Neuronal stem cell (in vitro differentiated cells): Measurements from ENCODE around the gene LRRC59.

Experiments
- DNase-seq: peaks from one replicate; pipeline ENCODE4 v3.0.0-alpha.2; 2013; ENCODE audit warnings: low spot score
- H2AFZ ChIP-seq: one replicate; pipeline ENCODE4 v1.6.1; 2013; ENCODE audit warnings: mild to moderate bottlenecking, low read length, inconsistent platforms
- H2AK5ac ChIP-seq: 2 replicates; pipeline ENCODE4 v1.6.1; 2013; ENCODE audit warnings: low read depth, mild to moderate bottlenecking, inconsistent platforms, low read length, moderate library complexity, mixed read lengths
- H2BK120ac ChIP-seq: 2 replicates; pipeline ENCODE4 v1.6.1; 2013; ENCODE audit warnings: low read depth, mild to moderate bottlenecking, inconsistent platforms, low read length, moderate library complexity, mixed read lengths
- H2BK12ac ChIP-seq: one replicate; pipeline ENCODE4 v1.6.1; 2013; ENCODE audit warnings: low read length, inconsistent platforms
- H2BK15ac ChIP-seq: 2 replicates; pipeline ENCODE4 v1.6.1; 2013; ENCODE audit warnings: mild to moderate bottlenecking, low read length, inconsistent platforms, mixed read lengths
- H2BK5ac ChIP-seq: one replicate; pipeline ENCODE4 v1.6.1; 2013; ENCODE audit warnings: inconsistent platforms, mild to moderate bottlenecking, low read length, moderate library complexity
- H3K14ac ChIP-seq: one replicate; pipeline ENCODE4 v1.6.1; 2013; ENCODE audit warnings: low read length, inconsistent platforms
- H3K18ac ChIP-seq: 2 replicates; pipeline ENCODE4 v1.6.1; 2013; ENCODE audit warnings: low read length, inconsistent platforms
- H3K23ac ChIP-seq: 2 replicates; pipeline ENCODE4 v1.6.1; 2013; ENCODE audit warnings: low read depth, mild to moderate bottlenecking, mixed read lengths, low read length, inconsistent platforms; ENCODE audit not compliant: poor library complexity
- H3K27ac ChIP-seq: replicated peaks from 3 replicates; pipeline ENCODE4 v1.5.1; 2013; ENCODE audit warnings: low read length, inconsistent platforms
- H3K27me3 ChIP-seq, 3 experiments: 2 replicates each; pipeline ENCODE4 v1.6.1; 2013; ENCODE audit warnings: low read length in 3 of 3, mild to moderate bottlenecking in 2 of 3, inconsistent platforms in 1 of 3, low read depth in 1 of 3, mixed read lengths in 1 of 3, moderate library complexity in 1 of 3; ENCODE audit not compliant: control insufficient read depth in 3 of 3, insufficient read depth in 3 of 3
- H3K36me3 ChIP-seq, 2 donors: replicated peaks in 1 of 2; 2 replicates each; pipeline ENCODE4 v1.6.1; 2013; ENCODE audit warnings: low read length in 2 of 2; ENCODE audit not compliant: control insufficient read depth in 2 of 2, insufficient read depth in 2 of 2
- H3K4ac ChIP-seq: 2 replicates; pipeline ENCODE4 v1.6.1; 2013; ENCODE audit warnings: inconsistent platforms, mild to moderate bottlenecking, low read length, moderate library complexity
- H3K4me1 ChIP-seq, 2 donors: 1 replicate in 1 of 2; 2 replicates in 1 of 2; pipeline ENCODE4 v1.6.1; 2013; ENCODE audit warnings: low read length in 2 of 2, low read depth in 1 of 2; ENCODE audit not compliant: control insufficient read depth in 2 of 2, insufficient read depth in 1 of 2
- H3K4me2 ChIP-seq: one replicate; pipeline ENCODE4 v1.6.1; 2013; ENCODE audit warnings: mild to moderate bottlenecking, low read length, inconsistent platforms; ENCODE audit not compliant: insufficient read depth, poor library complexity, severe bottlenecking
- H3K4me3 ChIP-seq, 2 donors: 2 replicates each; pipeline ENCODE4 v1.5.1; 2013; ENCODE audit warnings: low read length in 2 of 2, mild to moderate bottlenecking in 2 of 2, inconsistent platforms in 1 of 2, moderate library complexity in 1 of 2
- H3K79me1 ChIP-seq: one replicate; pipeline ENCODE4 v1.6.1; 2013; ENCODE audit warnings: low read depth, mild to moderate bottlenecking, inconsistent platforms, low read length, moderate library complexity
- H3K9ac ChIP-seq: one replicate; pipeline ENCODE4 v1.6.1; 2013; ENCODE audit warnings: mild to moderate bottlenecking, low read depth, low read length, inconsistent platforms; ENCODE audit not compliant: poor library complexity
- H3K9me3 ChIP-seq, 2 donors: replicated peaks in 1 of 2; 2 replicates each; pipeline versions ENCODE3 to v1.6.1; 2013; ENCODE audit warnings: low read length in 2 of 2, mild to moderate bottlenecking in 2 of 2, inconsistent platforms in 1 of 2, low read depth in 1 of 2, mixed read lengths in 1 of 2, moderate library complexity in 1 of 2; ENCODE audit not compliant: control insufficient read depth in 2 of 2, insufficient read depth in 1 of 2
- H4K8ac ChIP-seq: one replicate; pipeline ENCODE4 v1.6.1; 2013; ENCODE audit warnings: low read depth, mild to moderate bottlenecking, inconsistent platforms, low read length, moderate library complexity
- H4K91ac ChIP-seq: one replicate; pipeline ENCODE4 v1.6.1; 2013; ENCODE audit warnings: low read length, low read depth, mild to moderate bottlenecking, inconsistent platforms; ENCODE audit not compliant: poor library complexity
- whole genome bisulfite sequencing, 2 donors: extraction: QIAGEN DNeasy Blood & Tissue Kit; methylation state at CpG; one replicate each; pipeline ENCODE4 v1.1.7; 2013; ENCODE audit warnings: missing lambda C conversion rate in 2 of 2, mixed read lengths in 1 of 2; ENCODE audit not compliant: insufficient read length in 2 of 2, insufficient replicate concordance in 1 of 2; ENCODE audit errors: extremely low coverage in 2 of 2; 5-methylcytosine and 5-hydroxymethylcytosine counted together

LRRC59 gene

DNA sequence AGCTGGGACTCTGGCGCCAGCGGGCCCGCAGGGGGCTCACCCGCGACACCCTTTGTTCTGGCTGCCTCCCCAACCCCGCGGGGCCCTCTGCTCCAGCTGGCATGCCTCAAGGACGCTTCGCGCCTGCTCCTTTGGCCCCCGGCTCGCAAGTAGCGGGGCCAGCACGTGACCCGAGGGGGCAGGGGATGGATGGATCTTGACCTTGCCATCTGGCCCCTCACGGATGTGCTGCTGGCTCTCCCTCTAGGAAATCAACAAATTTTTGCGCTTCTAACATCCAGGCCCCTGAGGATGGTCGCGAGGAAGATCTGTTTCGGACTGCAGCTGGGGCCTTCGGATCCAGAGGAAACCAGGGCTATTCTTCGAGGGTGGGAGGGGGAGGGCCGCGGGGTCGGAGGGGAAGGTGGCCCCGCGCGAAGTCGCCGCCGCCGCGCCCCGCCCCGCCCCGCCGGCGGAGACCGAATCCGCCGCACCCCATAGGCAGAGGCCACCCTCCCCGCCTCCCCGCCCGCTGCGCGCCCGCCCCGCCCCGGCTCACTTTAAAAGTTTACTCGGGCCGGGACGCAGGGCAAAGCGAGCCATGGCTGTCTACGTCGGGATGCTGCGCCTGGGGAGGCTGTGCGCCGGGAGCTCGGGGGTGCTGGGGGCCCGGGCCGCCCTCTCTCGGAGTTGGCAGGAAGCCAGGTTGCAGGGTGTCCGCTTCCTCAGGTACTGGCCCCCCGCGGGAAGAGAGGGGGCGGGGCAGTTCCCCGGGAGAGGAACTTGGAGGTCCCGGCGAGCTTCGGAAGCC lies 28.6 kb upstream of the LRRC59 start, which contains the start of gene ACSF2:
Gene ACSF2 (plus strand): TSS at position 537 of the 790 bp plus-strand sequence. CDS start 44 bp downstream, at position 581.
- peaks cover 0 to 16% (median 3%) of the 10 kb centered on the region in 3 experiments for H3K27me3 ChIP-seq
- H4K8ac ChIP-seq = peak within 1 kb of the TSS; percentile 43
- H3K4me3 ChIP-seq = peak within 1 kb of the TSS; percentile 50 to 83
- H3K4me1 ChIP-seq = peaks cover 10 to 14% of the 10 kb centered on the region in 2 donors
- no peaks in the 10 kb centered on the region for H3K79me1 ChIP-seq
- no peak within 1 kb of the TSS for H2BK12ac ChIP-seq
- peak within 1 kb of the TSS; percentile 23 for H3K4ac ChIP-seq
- H3K9ac ChIP-seq = peak within 1 kb of the TSS; percentile 77
- peak within 1 kb of the TSS; percentile 39 for H2BK15ac ChIP-seq
- H3K4me2 ChIP-seq = peak within 1 kb of the TSS; percentile 87
- no peak within 1 kb of the TSS for H3K27ac ChIP-seq
- peak within 1 kb of the TSS; percentile 77 for H3K14ac ChIP-seq
- H2BK120ac ChIP-seq = peak within 1 kb of the TSS; percentile 56
- H3K23ac ChIP-seq = no peak within 1 kb of the TSS
- H2BK5ac ChIP-seq = peak within 1 kb of the TSS; percentile 33
- peak within 1 kb of the TSS; percentile 94 for H2AFZ ChIP-seq
- WGBS, 2 donors = no CpG with 5 or more reads among the region's 70 CpGs
- H3K18ac ChIP-seq = peak within 1 kb of the TSS; percentile 93
- peak within 1 kb of the TSS; percentile 72 for H2AK5ac ChIP-seq
- no peaks in the 10 kb centered on the region for H3K9me3 ChIP-seq
- H4K91ac ChIP-seq = no peak within 1 kb of the TSS
- no peaks in the 10 kb centered on the region for H3K36me3 ChIP-seq
- peak; percentile 21 for DNase-seq

GRCh38 chr17:50424996-50425681 lies 27.8 kb upstream of the LRRC59 start:
- Histone ChIP-seq H2BK5ac (peak overlapping the region; percentile 33), H3K79me1 (no peaks in the 10 kb centered on the region), H4K8ac (peak overlapping the region; percentile 43), H3K36me3 (no peaks in the 10 kb centered on the region), H3K4ac (peak overlapping the region; percentile 23), H2AK5ac (peak overlapping the region; percentile 72), H3K14ac (peak overlapping the region; percentile 77), H3K9me3 (no peaks in the 10 kb centered on the region), H3K23ac (no peak overlapping the region), H2BK15ac (no peak overlapping the region), H3K4me2 (peak overlapping the region; percentile 68), H2AFZ (peak overlapping the region; percentile 94), H3K18ac (peak overlapping the region; percentile 93), H3K27ac (no peak overlapping the region), H3K4me1 (peaks cover 10 to 14% of the 10 kb centered on the region in 2 donors), H2BK12ac (no peak overlapping the region), H4K91ac (no peak overlapping the region), H3K9ac (no peak overlapping the region), H2BK120ac (peak overlapping the region; percentile 56), H3K4me3 (peak overlapping the region in 1 of 2 donors; percentile 50), H3K27me3 (peaks cover 0 to 16% (median 3%) of the 10 kb centered on the region in 3 experiments)
- DNase-seq = no peak
- no CpG with 5 or more reads among the region's 8 CpGs for WGBS, 2 donors

- Histone ChIP-seq H2BK120ac (no peak overlapping the region), H2AK5ac (peak overlapping the region; percentile 72), H3K4me1 (peaks cover 10 to 14% of the 10 kb centered on the region in 2 donors), H3K4ac (no peak overlapping the region), H3K36me3 (no peaks in the 10 kb centered on the region), H2BK12ac (no peak overlapping the region), H3K23ac (no peak overlapping the region), H3K9me3 (no peaks in the 10 kb centered on the region), H3K4me3 (no peak overlapping the region), H4K8ac (no peak overlapping the region), H2AFZ (no peak overlapping the region), H3K27ac (no peak overlapping the region), H2BK15ac (no peak overlapping the region), H3K9ac (no peak overlapping the region), H4K91ac (no peak overlapping the region), H3K79me1 (no peaks in the 10 kb centered on the region), H3K27me3 (peaks cover 0 to 16% (median 3%) of the 10 kb centered on the region in 3 experiments), H2BK5ac (no peak overlapping the region), H3K18ac (no peak overlapping the region), H3K14ac (no peak overlapping the region), H3K4me2 (no peak overlapping the region)
- no peak for DNase-seq
- no CpG with 5 or more reads among the region's 9 CpGs for WGBS, 2 donors
Measured at GRCh38 chr17:50424246-50424995, 27.1 kb upstream of the LRRC59 start.
